NCI-H2171 treated with DMSO at 0.1 percent for 48 hours (cell line): ENCODE results near the gene RALB.

Experiments used
- DNase-seq: peaks from one replicate; lab custom pipeline; 2025; lab: John Stamatoyannopoulos, UW

The RALB gene

DNA sequence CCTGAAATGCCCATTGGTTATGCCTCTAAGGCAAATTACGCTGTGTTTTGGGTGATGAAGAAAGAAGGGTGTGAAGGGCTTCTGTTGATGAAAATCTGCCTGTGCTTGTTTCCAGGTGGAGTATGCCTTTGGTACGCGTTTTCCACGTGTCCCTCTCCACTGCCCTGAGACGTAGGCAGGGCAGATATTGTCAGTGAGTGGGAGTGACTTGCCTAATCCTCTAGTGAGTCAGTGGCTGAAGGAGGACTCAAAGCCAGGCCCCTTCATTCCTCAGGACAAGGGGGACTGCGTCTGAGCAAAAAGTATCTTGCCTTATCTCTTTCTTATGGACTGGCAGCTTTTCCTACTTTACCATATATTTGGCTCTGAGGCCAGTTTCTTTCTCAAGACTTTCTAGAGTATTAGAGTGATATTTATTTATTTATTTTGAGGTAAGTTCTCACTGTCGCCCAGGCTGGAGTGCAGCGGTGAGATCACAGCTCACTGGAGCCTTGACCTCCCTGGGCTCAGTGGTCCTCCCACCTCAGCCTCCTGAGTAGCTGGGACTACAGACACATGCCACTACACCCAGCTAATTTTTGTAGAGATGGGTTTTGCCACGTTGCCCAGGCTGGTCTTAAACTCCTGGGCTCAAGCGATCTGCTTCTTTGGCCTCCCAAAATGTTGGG lies 10.2 kb downstream of the RALB start:
- no peak for DNase-seq

DNA sequence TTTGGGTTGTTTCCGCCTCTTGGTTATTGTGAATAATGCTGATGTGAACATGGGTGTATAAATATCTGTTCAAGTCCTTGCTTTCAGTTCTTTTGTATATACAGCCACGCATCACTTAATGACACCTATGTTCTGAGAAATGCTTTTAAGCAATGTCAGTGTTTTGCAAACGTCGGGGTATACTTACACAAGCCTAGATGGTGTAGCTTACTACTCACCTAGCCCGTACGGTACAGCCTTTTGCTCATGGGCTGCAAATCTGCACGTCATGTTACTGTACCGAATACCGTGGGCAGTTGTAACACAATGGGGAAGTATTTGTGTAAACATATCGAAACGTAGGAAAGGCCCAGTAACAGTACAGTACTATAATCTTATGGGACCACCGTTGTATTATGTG lies 12.4 kb downstream of the RALB start:
- DNase-seq = no peak

DNA sequence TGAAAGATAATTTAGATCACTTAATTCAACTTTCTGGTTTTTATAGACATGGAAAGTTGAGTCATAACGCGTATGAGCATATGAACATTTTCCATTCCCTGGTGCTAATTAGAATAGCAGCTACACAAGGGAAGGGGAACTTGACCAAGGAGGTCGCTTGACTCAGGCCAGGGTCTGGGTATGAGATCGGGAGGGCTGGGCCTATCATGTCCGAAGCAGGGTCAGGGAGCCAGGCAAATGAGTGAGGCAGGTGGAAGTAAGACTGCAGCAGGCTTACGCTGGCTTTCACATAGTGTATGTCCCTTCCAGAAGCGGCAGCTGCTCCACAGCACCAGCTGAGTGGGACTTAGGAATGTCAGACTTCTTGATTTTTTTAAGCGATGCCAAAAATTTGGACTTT lies 14.7 kb downstream of the RALB start:
- no peak for DNase-seq

DNA sequence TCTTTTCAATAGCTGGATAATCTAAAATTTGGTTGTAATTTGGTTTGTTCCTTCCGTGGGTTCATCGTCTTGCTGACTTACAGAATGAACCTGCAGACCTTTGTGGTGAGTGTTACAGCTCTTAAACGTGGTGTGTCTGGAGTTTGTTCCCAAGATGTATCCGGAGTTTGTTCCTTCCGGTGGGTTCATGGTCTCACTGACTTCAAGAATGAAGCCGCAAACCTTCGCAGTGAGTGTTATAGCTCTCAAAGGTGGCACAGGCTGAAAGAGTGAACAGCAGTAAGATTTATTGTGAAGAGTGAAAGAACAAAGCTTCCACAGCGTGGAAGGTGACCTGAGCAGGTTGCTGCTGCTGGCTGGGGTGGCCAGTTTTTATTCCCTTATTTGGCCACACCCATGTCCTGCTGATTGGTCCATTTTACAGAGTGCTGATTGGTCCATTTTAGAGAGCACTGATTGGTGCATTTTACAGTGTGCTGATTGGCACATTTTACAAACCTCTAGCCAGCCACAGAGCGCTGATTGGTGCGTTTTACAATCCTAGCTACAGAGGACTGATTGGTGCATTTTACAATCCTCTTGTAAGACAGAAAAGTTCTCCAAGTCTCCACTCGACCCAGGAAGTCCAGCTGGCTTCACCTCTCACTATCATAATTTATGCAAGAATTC lies 16.6 kb downstream of the RALB start:
- no peak for DNase-seq

DNA sequence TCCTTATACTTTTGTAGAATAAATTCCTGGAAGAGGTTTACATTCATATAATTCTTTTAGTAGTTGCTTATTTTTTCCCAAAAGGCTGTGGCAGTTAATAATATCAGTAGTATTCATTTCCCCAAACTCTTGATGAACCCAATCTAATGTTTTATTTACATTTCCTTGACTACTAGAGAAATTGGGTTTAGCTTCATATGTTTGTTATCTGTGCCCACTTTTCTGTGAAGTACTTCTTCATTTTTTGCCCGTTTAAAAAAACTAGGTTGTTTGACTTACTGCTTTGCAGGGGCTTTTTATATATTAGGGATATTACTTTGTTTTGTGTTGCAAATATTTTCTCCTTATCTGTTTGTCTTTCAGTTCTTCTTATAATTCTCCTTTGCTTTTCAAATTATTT lies 17.2 kb downstream of the RALB start:
- DNase-seq = no peak

DNA sequence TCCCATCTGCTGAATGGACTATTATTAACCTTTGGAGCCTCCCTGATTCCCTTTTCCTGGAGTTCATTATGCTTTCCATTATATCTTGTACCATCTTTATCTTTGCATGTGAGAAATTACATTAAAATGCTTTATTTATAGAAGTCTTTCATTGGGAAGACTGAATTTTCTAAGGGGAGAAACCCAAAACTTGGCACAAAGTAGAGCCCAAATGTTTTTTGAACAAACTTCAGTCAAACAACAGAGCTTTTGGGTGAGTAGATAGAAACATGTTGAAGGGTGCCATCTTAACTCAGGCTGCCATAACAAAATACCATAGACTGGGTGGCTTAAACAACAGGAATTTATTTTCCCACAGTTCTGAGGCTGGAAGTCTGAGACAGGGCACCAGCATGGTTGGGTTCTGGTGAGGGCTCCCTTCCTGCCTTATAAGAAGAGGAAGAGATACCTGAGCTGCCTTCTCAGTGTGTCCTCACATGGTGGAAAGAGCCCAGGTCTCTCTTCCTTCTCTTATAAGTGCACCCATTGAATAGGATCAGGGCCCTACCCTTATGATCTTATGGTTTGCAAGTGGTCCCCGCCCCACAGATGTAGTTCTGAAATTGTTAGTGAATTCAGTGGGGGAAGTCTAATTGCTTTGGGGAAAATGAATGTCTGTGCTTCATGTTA lies 19.2 kb downstream of the RALB start:
- DNase-seq = no peak

DNA sequence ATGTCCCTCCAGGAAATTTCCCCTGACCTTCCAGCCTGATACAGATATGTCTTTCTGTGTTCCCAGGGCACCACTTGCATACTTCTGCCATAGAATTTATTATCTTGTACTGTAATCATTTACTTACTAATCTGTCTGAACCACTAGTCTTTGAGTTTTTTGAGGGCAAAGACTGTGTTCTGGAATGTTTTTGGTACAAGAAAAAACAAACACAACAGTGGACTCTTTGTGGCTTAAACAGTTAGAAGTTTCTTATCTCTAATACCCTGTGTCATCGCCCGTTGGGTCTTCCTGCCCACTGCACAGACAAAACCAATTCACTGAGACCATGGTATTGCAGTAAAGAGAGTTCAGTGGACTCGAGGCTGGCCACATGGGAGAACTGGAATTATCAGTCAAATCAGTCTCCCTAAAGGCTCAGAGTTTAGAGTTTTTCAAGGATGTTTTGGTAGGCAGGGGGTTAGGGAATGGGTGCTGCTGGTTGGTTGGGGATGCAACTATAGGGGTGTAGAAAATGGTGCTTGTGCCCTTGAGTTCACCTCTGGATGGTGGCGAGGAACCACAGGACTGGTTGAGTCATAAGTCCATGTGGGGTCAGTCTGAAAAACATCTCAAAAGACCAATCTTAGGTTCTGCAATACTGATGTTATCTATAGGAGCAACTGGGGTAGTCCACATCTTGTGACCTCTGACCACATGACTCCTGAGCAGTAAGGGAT lies 20.3 kb downstream of the RALB start:
- DNase-seq = no peak

DNA sequence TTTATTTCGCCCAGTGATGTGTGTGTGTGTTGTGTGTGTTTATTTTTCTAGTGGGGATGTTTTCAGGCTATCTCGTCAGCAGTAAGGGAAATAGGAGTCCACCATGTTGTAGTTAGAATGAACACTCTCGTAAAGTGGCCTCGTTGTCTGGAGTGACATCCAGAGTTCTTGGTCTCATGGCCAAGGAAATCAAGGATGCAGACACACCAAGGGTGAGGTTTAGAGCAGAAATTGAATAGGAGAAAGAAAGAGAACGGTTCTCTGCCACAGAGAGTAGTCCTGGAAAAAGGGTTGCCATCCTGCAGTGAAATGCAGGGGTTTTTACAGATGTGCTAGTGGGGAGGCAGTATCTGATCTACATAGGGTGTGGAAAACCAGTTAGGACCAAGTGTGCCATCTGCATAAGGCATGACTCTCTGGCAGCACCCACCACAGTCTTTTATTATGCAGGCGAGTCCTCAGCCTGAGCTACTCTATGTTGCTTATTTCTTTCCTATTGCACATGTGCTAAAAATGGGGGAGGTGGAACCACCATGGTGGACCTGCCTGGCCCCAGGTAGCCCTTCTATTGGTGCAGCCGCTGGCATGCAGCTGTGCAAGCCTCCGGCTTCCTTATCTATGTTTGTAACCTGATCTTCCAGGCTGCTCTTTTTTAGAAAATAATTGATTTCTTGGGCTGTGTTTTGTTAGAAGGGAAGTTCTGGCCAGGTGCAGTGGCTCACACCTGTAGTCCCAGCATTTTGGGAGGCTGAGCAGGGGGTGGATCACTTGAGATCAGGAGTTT lies 23.2 kb downstream of the RALB start:
- peak; percentile 40 for DNase-seq

DNA sequence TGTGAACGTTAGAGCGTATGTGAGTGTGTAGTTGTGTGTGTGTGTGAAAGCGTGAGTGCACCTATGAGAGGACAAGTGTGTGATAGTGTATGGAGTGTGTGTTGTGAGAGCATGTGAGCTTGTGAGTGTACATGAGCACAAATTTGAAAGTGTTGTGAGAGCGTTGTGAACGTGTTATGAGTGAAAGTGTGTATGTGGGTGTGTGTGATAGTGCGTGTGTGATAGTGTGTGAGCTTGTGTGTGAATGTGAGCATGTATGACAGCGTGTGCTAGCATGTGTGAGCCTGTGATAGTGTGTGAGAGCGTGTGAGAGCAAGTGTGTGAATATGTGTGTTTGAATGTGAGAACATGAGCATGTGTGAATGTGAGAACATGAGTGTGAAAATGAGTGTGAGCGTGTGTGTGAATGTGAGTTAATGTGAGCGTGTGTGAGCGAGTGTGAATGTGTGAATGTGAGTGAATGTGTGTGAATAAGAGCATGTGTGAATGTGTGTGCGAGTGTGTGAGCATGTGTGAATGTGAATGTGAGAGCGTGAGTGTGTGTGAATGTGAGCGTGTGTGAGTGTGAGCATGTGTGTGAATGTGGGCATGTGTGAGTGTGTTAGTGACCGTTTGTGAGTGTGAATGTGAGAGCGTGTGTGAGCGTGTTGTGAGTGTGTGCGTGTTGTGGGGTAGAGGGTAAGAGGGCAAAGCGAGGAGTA lies 25.0 kb downstream of the RALB start:
- no peak for DNase-seq

DNA sequence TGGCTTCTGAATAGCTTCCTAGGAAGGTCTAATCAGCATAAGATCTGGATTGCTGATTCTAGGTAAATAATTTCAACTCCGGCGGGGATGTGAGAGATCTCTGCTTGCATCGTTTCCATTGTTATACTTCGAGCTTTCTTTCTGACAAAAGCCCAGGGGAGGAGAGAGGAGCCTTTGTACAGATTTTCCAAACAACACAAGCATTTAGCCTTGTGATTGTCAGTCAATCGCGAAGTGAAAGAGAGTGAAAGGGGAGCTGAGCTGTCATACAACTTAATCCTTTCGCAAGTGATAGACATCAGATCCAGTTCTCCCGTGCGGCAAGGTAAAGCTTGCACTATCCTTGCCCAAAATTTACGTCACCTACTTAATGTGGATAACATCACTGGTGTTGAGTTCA lies 26.2 kb downstream of the RALB start:
- DNase-seq = no peak

DNA sequence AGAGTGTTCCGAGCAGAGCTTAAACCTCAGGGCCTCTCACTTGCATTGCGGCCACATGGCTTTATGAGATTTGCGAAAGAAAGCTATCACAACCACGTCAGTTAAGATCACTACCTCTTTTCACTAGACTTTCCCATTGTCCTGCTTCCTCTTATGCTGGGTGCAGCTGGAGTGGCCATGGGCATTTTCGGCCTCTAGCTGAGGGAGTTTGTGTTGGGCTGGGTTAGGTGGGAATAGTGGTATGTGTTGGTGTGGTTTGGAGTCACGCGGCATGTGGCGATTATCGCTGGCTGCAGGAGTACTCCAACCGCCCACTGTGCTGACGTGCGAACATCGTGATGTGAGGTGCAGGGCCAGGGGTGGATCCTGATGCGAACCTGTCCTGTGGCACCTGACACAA lies 27.1 kb downstream of the RALB start:
- DNase-seq = no peak

DNA sequence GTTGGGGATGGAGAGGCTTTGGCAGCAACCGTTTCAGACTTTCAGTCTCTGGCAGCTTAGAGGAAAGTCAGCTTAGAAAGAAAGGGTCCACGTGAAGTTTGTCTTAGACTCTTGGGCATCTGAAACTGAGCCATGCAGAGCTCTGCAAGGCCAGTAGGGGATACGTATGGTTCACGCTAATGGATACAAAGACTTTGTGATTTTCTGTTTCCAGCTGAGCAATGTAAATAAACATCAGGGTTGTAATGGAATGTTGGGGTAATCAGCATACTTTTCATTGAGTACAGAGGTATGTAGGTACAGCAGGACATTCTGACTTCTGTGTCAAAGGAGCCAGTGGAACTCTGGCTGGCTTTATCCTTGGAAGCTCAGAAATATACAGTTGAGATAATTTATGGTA lies 31.0 kb downstream of the RALB start:
- DNase-seq = no peak

DNA sequence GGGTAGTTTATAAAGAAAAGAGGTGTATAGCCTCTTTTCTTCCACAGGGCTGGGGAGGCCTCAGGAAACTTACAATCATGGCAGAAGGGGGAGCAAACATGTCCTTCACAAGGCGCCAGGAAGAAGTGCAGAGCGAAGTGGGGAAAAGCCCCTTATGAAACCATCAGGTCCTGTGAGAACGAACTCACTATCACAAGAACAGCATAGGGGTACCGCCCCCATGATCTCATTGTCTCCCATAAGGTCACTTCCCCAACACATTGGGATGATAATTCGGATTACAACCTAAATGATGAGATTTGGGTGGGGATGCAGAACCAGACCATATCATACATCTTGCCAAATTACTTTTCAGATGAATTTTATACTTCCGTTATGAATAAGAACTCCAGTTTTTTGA lies 32.4 kb downstream of the RALB start:
- DNase-seq = no peak

DNA sequence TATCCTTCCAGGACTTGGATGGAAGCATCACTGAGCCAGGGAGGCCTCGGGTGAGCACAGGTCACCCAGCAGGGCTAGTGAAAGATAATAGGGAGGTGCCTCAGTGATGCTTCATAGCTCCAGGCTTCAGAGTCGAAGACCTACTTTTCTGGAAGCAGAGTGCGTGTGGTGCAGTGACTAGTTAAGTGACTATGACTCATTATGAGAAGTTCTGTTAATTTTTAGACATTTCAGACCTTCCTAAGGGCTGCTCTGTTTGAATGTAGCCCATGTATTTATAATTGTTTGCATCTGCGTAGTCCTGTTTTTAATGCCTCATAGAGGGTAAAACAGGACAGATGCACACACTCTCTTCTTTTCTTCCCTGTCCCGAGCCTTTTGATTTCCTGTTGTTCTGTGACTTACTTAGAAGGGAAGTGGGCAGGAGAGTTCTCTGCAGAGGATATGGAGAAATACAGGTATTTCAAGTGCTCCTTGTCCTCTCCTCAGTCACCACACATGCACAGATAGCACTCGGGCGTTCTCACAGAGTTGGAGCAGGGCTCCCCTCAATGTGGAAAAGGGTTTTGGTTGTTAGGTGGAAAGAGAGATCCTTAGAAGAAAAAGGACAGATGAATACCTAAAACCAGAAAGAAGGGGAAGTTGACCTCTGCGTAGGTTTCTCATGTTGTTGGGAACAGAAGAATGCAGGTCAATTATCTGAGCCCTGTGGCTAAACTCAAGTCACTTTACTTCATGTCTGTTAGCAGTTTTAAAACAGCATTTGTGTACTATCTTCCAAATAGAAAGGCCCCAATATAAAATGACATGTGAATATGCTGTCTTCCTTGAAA lies 34.7 kb downstream of the RALB start:
- no peak for DNase-seq

DNA sequence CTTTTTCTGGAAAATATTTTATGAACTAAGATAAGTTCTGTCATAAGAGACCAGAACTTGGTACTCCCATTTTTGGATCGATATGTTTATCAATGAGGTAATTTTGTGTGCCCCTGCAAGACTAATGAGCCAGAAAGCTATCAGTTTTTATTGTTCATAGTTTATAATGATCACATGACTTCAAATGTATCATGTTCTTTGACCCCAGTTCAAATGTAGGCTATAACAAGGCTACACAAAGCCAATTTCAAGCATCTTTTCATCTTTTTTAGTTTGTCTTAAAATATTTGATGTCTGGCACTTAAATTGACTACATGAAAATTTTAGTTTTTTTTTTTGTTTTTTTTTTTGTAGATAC lies 35.3 kb downstream of the RALB start:
- DNase-seq = no peak

DNA sequence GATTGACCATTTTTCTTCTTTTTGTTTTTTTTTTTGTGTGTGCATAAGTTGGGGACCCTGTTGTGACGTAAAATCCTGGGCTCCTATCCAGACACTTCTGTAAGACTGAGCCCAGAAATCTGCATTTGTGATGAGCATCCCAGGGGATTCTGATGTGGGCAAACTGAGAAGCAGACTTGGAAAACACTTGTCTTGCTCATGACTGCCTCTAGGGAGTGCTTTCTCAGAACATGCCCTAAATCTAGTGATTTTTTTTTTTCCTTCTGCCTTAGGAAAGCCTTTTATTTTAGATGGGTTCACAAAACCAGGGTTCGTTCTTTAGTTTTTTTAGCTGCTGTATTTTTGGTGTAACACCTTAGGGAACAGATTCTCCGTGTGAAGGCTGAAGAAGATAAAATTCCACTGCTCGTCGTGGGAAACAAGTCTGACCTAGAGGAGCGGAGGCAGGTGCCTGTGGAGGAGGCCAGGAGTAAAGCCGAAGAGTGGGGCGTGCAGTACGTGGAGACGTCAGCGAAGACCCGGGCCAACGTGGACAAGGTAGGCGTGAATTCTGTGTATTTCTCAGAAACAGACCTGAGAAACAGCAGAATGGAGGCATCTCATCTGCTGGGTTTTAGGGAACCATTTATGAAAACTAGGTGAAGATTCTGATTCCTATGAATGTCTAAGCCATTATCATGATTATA lies 36.7 kb downstream of the RALB start:
- DNase-seq = peak; percentile 10

DNA sequence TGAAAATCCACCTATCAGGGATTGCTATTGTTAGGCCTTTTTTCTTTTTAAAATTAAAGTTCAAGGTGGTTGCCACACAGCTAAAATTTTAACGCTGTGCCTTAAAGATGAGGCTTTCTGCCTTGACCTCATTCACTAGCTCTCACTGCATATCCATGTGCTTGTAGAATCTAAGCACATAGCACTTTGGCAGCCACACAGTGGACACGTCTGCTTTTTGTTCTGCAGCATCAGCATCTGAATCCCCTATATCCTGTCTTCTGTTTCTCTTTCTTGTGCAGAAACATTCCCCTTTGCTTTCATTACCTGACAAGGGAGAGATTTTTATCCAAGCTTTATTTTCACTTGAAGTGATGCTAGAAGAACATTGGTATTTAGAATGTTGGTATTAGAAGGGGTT lies 38.1 kb downstream of the RALB start:
- DNase-seq = no peak

DNA sequence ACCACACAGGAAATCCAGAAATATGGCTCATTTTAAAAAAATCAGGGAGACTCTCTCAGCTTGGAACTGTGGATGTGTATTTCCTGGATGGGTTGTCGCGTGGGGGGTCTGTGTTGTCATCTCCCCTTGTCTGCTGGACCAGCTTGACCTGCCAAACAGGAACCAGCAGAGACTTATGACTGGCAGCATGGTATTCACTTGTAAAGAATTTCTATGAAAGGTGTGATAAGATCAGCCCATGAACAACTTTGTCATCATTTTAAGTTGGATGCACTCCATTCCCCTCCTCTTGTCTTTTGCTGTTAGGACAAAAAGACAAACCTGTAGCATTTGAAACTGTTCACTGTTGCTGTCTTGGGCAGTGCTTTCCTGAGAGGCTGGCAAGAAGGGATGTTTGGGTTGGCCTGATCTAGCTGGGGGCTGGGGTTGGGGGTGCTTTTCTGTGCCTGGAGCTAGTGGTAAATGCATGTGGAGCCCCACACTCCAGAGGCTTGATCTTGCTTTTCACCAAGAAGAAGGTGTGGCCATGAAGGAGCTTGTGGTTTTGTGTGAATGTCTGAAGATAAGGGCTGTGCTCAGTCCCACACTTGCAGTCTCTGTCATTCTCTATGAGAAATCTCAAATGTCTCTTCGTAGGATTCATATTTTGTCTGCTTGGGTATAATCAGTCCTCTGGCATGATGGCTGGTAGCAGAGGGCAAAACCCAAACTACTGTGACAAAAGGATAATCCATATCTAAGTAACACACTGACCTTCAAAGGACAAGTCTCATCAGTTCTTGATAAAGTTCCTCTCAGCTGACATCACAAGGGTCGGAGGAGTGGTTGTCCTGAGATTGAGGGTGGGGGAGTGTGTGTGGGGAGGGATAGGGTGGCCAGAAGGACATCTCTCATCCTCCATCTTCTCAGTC lies 39.0 kb downstream of the RALB start:
- DNase-seq = no peak
